MM.1S (cell line): ENCODE data around the gene ACSL4.

Source experiments
- EZH2 ChIP-seq: fragments of 300-600 bp; sonication (generic); optimal IDR thresholded peaks from 2 replicates; pipeline ENCODE3; 2017; ENCODE audit warnings: low read depth, mild to moderate bottlenecking, antibody characterized with exemption, low read length, mixed read lengths
- EZH2phosphoT487 ChIP-seq: fragments of 300-600 bp; sonication (generic); IDR thresholded peaks from 2 replicates; pipeline ENCODE4 v1.6.1; 2018; ENCODE audit warnings: antibody characterized with exemption, low read length
- TF ChIP-seq, protein P1 (sequence below): fragments of 300-600 bp; sonication (generic); IDR thresholded peaks from 2 replicates; pipeline ENCODE4 v1.5.1; 2016; ENCODE audit warnings: antibody characterized with exemption, low read length, mixed read lengths

DNA sequence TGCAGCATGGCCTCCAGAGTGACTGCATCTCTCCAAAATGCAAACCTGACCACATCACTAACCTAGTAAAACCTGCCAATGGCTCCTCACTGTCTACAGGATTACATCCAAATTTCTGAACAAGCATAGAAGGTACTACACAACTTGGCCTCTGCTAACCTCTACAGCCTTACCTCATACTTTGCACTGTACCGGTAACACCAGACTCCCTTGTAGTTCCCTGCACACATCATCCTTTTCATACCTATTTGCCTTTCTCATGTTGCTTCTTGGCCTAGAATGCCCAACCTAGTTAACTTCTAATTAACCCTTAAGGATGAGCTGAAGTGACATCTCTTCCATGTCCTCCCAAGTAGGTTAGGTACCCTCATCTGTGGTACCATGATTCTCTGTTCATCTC is 74.7 kb downstream of the ACSL4 start:
- TF ChIP-seq, protein P1, sequence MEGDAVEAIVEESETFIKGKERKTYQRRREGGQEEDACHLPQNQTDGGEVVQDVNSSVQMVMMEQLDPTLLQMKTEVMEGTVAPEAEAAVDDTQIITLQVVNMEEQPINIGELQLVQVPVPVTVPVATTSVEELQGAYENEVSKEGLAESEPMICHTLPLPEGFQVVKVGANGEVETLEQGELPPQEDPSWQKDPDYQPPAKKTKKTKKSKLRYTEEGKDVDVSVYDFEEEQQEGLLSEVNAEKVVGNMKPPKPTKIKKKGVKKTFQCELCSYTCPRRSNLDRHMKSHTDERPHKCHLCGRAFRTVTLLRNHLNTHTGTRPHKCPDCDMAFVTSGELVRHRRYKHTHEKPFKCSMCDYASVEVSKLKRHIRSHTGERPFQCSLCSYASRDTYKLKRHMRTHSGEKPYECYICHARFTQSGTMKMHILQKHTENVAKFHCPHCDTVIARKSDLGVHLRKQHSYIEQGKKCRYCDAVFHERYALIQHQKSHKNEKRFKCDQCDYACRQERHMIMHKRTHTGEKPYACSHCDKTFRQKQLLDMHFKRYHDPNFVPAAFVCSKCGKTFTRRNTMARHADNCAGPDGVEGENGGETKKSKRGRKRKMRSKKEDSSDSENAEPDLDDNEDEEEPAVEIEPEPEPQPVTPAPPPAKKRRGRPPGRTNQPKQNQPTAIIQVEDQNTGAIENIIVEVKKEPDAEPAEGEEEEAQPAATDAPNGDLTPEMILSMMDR, result no peak
- TF ChIP-seq EZH2phosphoT487 (no peak), EZH2 (no peak)
